Ishikawa (cell line): ENCODE results near the gene AKAP11.

Experiments used
- CEBPB ChIP-seq: IDR thresholded peaks from 2 replicates; pipeline ENCODE4 v1.6.1; 2012
- CREB1 ChIP-seq: IDR thresholded peaks from 2 replicates; pipeline ENCODE4 v1.6.1; 2012; ENCODE audit warnings: low read depth
- EGR1 ChIP-seq: IDR thresholded peaks from 2 replicates; pipeline ENCODE4 v1.6.1; 2012
- EP300 ChIP-seq: IDR thresholded peaks from 2 replicates; pipeline ENCODE4 v1.6.1; 2012; ENCODE audit warnings: borderline replicate concordance
- FOXM1 ChIP-seq: IDR thresholded peaks from 2 replicates; pipeline ENCODE4 v1.6.1; 2012; ENCODE audit warnings: low read depth, borderline replicate concordance
- MAX ChIP-seq: IDR thresholded peaks from 2 replicates; pipeline ENCODE4 v1.6.1; 2012
- NFIC ChIP-seq: IDR thresholded peaks from 2 replicates; pipeline ENCODE4 v1.6.1; 2012
- RAD21 ChIP-seq: IDR thresholded peaks from 2 replicates; pipeline ENCODE4 v1.6.1; 2012; ENCODE audit warnings: low read depth
- REST ChIP-seq: IDR thresholded peaks from 2 replicates; pipeline ENCODE4 v1.6.1; 2012; ENCODE audit warnings: low read depth, mild to moderate bottlenecking
- TAF1 ChIP-seq: IDR thresholded peaks from 2 replicates; pipeline ENCODE4 v1.6.1; 2012; ENCODE audit warnings: low read depth, mild to moderate bottlenecking
- TCF12 ChIP-seq: IDR thresholded peaks from 2 replicates; pipeline ENCODE4 v1.6.1; 2012; ENCODE audit warnings: low read depth
- TEAD4 ChIP-seq: IDR thresholded peaks from 2 replicates; pipeline ENCODE4 v1.6.1; 2012
- USF1 ChIP-seq: IDR thresholded peaks from 2 replicates; pipeline ENCODE4 v1.6.1; 2012
- YY1 ChIP-seq: IDR thresholded peaks from 2 replicates; pipeline ENCODE4 v1.6.1; 2012; ENCODE audit warnings: low read depth
- ZBTB7A ChIP-seq: IDR thresholded peaks from 2 replicates; pipeline ENCODE4 v1.6.1; 2012; ENCODE audit warnings: low read depth

The AKAP11 gene

GRCh38 chr13:42345367-42345766 lies 73.4 kb downstream of the AKAP11 start:
- TF ChIP-seq RAD21 (no peak), TCF12 (no peak), TAF1 (no peak), EGR1 (no peak), REST (no peak), FOXM1 (no peak), EP300 (no peak), CEBPB (no peak), USF1 (no peak), ZBTB7A (no peak), YY1 (no peak), CREB1 (no peak)

GRCh38 chr13:42348576-42348975 lies 76.6 kb downstream of the AKAP11 start:
- TF ChIP-seq FOXM1, result no peak
- no peak for TF ChIP-seq ZBTB7A
- no peak for TF ChIP-seq TEAD4
- TF ChIP-seq CEBPB, result no peak
- no peak for TF ChIP-seq REST
- no peak for TF ChIP-seq RAD21
- no peak for TF ChIP-seq USF1
- no peak for TF ChIP-seq EP300
- TF ChIP-seq YY1, result no peak
- TF ChIP-seq MAX, result no peak

GRCh38 chr13:42350141-42350540 lies 78.2 kb downstream of the AKAP11 start:
- TF ChIP-seq FOXM1 (no peak), TEAD4 (no peak), EP300 (no peak), CREB1 (no peak), REST (no peak), ZBTB7A (no peak), RAD21 (no peak), TAF1 (no peak), USF1 (no peak), CEBPB (no peak), NFIC (no peak), TCF12 (no peak), EGR1 (no peak), MAX (no peak), YY1 (no peak)

- TF ChIP-seq TCF12 (no peak), YY1 (no peak), TAF1 (no peak), TEAD4 (no peak)
These were observed 82.5 kb downstream of the AKAP11 start for GRCh38 chr13:42354241-42355091.
